Uterine smooth muscle cell (primary cell): ENCODE results near the gene TRIM36. TPM values are rescaled to one million over a fixed set of nuclear protein-coding genes. Genes with fewer than 3 reads are reported as not detected.

ENCODE experiments used
- total RNA-seq: library from RNA; depleted of rRNA; stranded (reverse); fragments of >200 nt; gene quantifications from 2 replicates; pipeline ENCODE4 v1.2.3, GENCODE V29; 2014

Gene TRIM36
- total RNA-seq, result 2.4 and 2.5 TPM in 2 replicates

GRCh38 chr5:115169487-115170133 lies at the start of gene TRIM36:
Gene TRIM36, minus strand, starts transcription at chr5:115169908. Its CDS starts 274 bp downstream, at chr5:115169634.

Other genes starting within 250 kb of the TRIM36 start
- gene PGGT1B, start 93.0 kb upstream of the TRIM36 start, total RNA-seq, result 13.1 and 19.9 TPM in 2 replicates
- gene CCDC112, start 126.7 kb upstream of the TRIM36 start, total RNA-seq, result 10.1 and 13.2 TPM in 2 replicates